OCI-LY3 (cell line): ENCODE data around the gene IRS2.

Experiments
- H2AFZ ChIP-seq: fragments of 200-600, 300-600 bp; shearing (Covaris generic); 2 replicates; pipeline ENCODE4 v1.6.0; 2014; ENCODE audit warnings: antibody characterized with exemption, low read depth, low read length
- H3K27ac ChIP-seq: fragments of 200-600, 300-600 bp; sonication (generic); 2 replicates; pipeline ENCODE4 v1.5.1; 2014; ENCODE audit warnings: mild to moderate bottlenecking, low read length, moderate library complexity, mixed read lengths
- H3K27me3 ChIP-seq: fragments of 200-600, 300-600 bp; sonication (generic); 2 replicates; pipeline ENCODE4 v1.6.1; 2014; ENCODE audit warnings: low read depth, low read length, mixed read lengths
- H3K36me3 ChIP-seq: fragments of 200-600, 300-600 bp; sonication (generic); replicated peaks from 2 replicates; pipeline ENCODE3; 2014; ENCODE audit warnings: low read depth, low read length, mixed read lengths
- H3K4me1 ChIP-seq: fragments of 300-600, 200-600 bp; sonication (generic); 2 replicates; pipeline ENCODE4 v1.6.1; 2014; ENCODE audit warnings: low read length, mixed read lengths
- H3K4me2 ChIP-seq: fragments of 200-600, 300-600 bp; sonication (generic); 2 replicates; pipeline ENCODE4 v1.6.1; 2014; ENCODE audit warnings: low read length, mixed read lengths
- H3K4me3 ChIP-seq: fragments of 300-600, 200-600 bp; sonication (generic); 2 replicates; pipeline ENCODE4 v1.5.1; 2014; ENCODE audit warnings: antibody characterized with exemption, mild to moderate bottlenecking, low read length, moderate library complexity
- H3K79me2 ChIP-seq: fragments of 300-600, 200-600 bp; shearing (Covaris generic); 2 replicates; pipeline ENCODE4 v1.6.1; 2014; ENCODE audit warnings: mild to moderate bottlenecking, low read length, mixed read lengths
- H3K9ac ChIP-seq: fragments of 300-600, 200-600 bp; shearing (Covaris generic); 2 replicates; pipeline ENCODE4 v1.6.0; 2014; ENCODE audit warnings: mild to moderate bottlenecking, low read length, moderate library complexity
- H3K9me3 ChIP-seq: fragments of 200-600, 300-600 bp; shearing (Covaris generic); 2 replicates; pipeline ENCODE4 v1.6.1; 2014; ENCODE audit warnings: low read length, mixed read lengths; ENCODE audit not compliant: insufficient read depth
- H4K20me1 ChIP-seq: fragments of 200-600, 300-600 bp; sonication (generic); 2 replicates; pipeline ENCODE4 v1.6.1; 2016; ENCODE audit warnings: low read length, mixed read lengths; ENCODE audit not compliant: insufficient read depth
- EZH2phosphoT487 ChIP-seq: fragments of 200-600 bp; shearing (Covaris generic); IDR thresholded peaks from 2 replicates; pipeline ENCODE4 v1.6.1; 2018; ENCODE audit warnings: antibody characterized with exemption, mixed run types, low read depth
- TF ChIP-seq, protein P1 (sequence below): fragments of 200-600, 300-600 bp; sonication (generic); IDR thresholded peaks from 2 replicates; pipeline ENCODE4 v1.5.1; 2014; ENCODE audit warnings: antibody characterized with exemption, low read length, low read depth

IRS2 gene, protein sequence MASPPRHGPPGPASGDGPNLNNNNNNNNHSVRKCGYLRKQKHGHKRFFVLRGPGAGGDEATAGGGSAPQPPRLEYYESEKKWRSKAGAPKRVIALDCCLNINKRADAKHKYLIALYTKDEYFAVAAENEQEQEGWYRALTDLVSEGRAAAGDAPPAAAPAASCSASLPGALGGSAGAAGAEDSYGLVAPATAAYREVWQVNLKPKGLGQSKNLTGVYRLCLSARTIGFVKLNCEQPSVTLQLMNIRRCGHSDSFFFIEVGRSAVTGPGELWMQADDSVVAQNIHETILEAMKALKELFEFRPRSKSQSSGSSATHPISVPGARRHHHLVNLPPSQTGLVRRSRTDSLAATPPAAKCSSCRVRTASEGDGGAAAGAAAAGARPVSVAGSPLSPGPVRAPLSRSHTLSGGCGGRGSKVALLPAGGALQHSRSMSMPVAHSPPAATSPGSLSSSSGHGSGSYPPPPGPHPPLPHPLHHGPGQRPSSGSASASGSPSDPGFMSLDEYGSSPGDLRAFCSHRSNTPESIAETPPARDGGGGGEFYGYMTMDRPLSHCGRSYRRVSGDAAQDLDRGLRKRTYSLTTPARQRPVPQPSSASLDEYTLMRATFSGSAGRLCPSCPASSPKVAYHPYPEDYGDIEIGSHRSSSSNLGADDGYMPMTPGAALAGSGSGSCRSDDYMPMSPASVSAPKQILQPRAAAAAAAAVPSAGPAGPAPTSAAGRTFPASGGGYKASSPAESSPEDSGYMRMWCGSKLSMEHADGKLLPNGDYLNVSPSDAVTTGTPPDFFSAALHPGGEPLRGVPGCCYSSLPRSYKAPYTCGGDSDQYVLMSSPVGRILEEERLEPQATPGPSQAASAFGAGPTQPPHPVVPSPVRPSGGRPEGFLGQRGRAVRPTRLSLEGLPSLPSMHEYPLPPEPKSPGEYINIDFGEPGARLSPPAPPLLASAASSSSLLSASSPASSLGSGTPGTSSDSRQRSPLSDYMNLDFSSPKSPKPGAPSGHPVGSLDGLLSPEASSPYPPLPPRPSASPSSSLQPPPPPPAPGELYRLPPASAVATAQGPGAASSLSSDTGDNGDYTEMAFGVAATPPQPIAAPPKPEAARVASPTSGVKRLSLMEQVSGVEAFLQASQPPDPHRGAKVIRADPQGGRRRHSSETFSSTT (N-terminal part only)

DNA sequence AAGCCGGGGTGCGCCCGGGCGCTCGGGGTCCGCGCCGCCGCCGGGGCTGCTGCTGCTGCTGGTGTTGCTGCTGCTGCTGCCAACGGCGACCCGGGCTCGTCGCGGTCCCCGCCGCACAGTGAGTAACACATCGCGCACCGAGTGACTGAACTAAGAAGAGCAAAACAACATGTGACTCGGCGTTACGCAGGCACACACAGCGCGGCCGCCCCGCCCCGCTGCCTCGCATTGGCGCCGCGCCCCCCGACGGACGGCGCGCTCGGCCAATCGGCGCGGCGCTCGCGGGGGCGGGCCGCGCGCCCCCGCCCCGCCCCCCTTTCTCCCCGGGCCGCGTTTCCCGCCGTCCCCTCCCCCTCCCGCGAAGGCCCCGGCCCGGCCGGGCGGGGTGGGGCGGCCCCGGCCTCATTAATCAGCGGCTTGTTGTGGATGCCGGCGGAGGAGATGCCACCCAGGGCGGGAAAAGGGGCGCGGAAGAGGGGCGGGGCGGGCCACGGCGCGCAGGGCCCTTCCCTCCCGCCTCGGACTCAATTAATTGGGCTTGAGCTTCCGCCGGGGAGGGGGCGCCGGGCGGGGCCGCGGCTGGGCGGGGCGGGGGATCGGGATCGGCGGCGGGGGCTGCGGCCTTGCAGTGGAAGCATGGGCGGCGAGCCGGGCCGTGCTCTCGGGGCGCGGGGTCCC lies at the start of gene IRS2:
IRS2 (minus strand) TSS at position 127 of the 678 bp plus-strand sequence. CDS start 530 bp downstream, outside the sequence.
- Histone ChIP-seq H3K27ac (peak within 1 kb of the TSS; percentile 27; the same call in 1 of the 2 replicates), H3K4me2 (peak within 1 kb of the TSS; percentile 42), H3K36me3 (no peaks in the 10 kb centered on the region), H2AFZ (peak within 1 kb of the TSS; percentile 17; the same call in 1 of the 2 replicates), H3K4me3 (peak within 1 kb of the TSS; percentile 77), H3K4me1 (no peaks in the 10 kb centered on the region), H3K79me2 (no peaks in the 10 kb centered on the region), H3K9ac (peak within 1 kb of the TSS; percentile 61), H3K9me3 (no peaks in the 10 kb centered on the region), H4K20me1 (no peaks in the 10 kb centered on the region), H3K27me3 (peaks cover 10% of the 10 kb centered on the region; the same call in 1 of the 2 replicates)
- TF ChIP-seq, protein P1, sequence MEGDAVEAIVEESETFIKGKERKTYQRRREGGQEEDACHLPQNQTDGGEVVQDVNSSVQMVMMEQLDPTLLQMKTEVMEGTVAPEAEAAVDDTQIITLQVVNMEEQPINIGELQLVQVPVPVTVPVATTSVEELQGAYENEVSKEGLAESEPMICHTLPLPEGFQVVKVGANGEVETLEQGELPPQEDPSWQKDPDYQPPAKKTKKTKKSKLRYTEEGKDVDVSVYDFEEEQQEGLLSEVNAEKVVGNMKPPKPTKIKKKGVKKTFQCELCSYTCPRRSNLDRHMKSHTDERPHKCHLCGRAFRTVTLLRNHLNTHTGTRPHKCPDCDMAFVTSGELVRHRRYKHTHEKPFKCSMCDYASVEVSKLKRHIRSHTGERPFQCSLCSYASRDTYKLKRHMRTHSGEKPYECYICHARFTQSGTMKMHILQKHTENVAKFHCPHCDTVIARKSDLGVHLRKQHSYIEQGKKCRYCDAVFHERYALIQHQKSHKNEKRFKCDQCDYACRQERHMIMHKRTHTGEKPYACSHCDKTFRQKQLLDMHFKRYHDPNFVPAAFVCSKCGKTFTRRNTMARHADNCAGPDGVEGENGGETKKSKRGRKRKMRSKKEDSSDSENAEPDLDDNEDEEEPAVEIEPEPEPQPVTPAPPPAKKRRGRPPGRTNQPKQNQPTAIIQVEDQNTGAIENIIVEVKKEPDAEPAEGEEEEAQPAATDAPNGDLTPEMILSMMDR, result no peak
- no peak for TF ChIP-seq EZH2phosphoT487

DNA sequence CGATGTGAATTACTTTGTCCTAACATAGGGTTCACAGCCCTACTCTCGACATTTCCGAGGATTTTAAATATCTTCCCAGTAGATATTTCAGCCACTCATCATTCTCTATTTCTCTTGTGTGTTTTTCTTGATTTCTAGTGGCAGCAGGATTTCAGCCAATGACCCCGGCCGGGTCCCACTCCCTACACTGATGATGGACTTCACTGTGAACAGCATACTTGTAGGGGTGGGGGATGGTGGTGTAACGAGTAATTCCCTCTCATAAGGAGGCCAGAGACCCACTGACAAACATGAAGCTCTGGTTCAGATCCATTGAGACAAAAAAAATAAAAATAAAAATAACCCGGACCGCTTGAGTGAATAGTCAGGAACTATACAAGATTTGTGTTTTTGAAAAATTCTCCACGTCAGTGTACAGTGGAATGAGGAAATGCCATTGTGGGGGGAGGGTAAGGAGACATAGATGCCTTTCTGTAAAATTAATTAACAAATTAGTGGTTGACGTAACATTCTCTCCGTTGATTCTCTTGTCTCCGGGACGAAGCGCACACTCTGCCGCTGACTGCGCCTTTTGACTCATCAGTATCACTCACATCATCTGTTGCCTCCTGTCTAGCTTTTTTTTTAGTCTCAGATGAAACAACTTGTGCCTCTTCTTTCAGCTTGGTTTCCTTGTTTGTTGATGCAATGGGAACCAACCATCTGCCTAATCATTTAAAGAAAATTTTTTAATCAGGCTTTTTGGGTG lies 48.8 kb upstream of the IRS2 start:
- Histone ChIP-seq H3K27ac (peak overlapping the region; percentile 49; the same call in 1 of the 2 replicates), H3K79me2 (no peaks in the 10 kb centered on the region), H3K9ac (no peak overlapping the region), H3K4me1 (peaks cover 10% of the 10 kb centered on the region; the same call in 1 of the 2 replicates), H3K27me3 (no peaks in the 10 kb centered on the region), H2AFZ (no peak overlapping the region), H3K4me3 (no peak overlapping the region), H3K4me2 (no peak overlapping the region), H4K20me1 (no peaks in the 10 kb centered on the region), H3K36me3 (no peaks in the 10 kb centered on the region), H3K9me3 (no peaks in the 10 kb centered on the region)
- TF ChIP-seq, protein P1, result no peak
- TF ChIP-seq EZH2phosphoT487, result no peak

DNA sequence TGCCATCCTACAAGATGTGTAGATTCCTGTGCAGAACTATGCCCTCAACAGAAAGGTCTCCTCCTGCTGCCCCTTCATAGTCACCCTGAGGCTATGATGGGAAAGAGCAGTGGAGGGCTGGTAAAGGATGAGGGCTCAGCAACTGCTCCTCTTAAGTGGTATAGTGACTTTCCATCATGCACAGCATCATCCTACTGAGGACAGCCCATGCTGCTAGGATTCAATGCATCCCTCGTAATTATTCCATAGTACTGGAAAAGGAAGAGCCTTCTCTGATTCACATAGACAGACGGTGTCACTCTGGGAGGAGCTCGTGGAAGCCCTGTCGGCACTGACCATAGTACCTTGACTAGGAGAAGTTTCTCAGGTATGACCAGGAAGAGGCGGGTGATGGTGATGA lies 47.6 kb upstream of the IRS2 start:
- no peaks in the 10 kb centered on the region for H4K20me1 ChIP-seq
- H3K4me2 ChIP-seq, result no peak overlapping the region
- H3K9me3 ChIP-seq, result no peaks in the 10 kb centered on the region
- no peaks in the 10 kb centered on the region for H3K79me2 ChIP-seq
- H3K4me1 ChIP-seq, result peaks cover 10% of the 10 kb centered on the region; the same call in 1 of the 2 replicates
- H3K27me3 ChIP-seq, result no peaks in the 10 kb centered on the region
- no peaks in the 10 kb centered on the region for H3K36me3 ChIP-seq
- H3K27ac ChIP-seq, result no peak overlapping the region
- no peak overlapping the region for H3K4me3 ChIP-seq
- TF ChIP-seq, protein P1, result no peak
- no peak for TF ChIP-seq EZH2phosphoT487
- H3K9ac ChIP-seq, result no peak overlapping the region
- no peak overlapping the region for H2AFZ ChIP-seq
